Measurements from ENCODE around the gene MXD3. TPM values are rescaled to one million over a fixed set of nuclear protein-coding genes. Genes with fewer than 3 reads are reported as not detected.

Gene MXD3
- total RNA-seq, 2 experiments from 2014 or later = 81.3 to 130 TPM

GRCh38 chr5:177359860-177360259, 48.2 kb upstream of the MXD3 start:
- H4K20me1 ChIP-seq (ENCODE audit: insufficient read depth, low read length) = no peaks in the 10 kb centered on the region
- H3K27ac ChIP-seq (ENCODE audit: low read depth, low read length, poor library complexity, severe bottlenecking) = no peak overlapping the region
- CTCF ChIA-PET (ENCODE audit: unreplicated experiment) = no interaction called here
- no peak overlapping the region for H2AFZ ChIP-seq (ENCODE audit: low read length)
- peak overlapping the region; percentile 95; the same call in 1 of the 2 replicates for H3K4me2 ChIP-seq (ENCODE audit: low read length)
- POLR2A ChIA-PET = interaction anchor here (3.2 kb wide), 1 partner anchor 9 kb away, joined by 35 read pairs; the partner anchor contains the start of gene LMAN2
- peaks cover 81% of the 10 kb centered on the region for H3K4me1 ChIP-seq (ENCODE audit: insufficient read depth, low read length, poor library complexity, severe bottlenecking)
- no TSS peak for BruUV-seq (replicated peaks)
- DNase-seq (ENCODE audit: low spot score) = no peak
- TF ChIP-seq, protein P1, sequence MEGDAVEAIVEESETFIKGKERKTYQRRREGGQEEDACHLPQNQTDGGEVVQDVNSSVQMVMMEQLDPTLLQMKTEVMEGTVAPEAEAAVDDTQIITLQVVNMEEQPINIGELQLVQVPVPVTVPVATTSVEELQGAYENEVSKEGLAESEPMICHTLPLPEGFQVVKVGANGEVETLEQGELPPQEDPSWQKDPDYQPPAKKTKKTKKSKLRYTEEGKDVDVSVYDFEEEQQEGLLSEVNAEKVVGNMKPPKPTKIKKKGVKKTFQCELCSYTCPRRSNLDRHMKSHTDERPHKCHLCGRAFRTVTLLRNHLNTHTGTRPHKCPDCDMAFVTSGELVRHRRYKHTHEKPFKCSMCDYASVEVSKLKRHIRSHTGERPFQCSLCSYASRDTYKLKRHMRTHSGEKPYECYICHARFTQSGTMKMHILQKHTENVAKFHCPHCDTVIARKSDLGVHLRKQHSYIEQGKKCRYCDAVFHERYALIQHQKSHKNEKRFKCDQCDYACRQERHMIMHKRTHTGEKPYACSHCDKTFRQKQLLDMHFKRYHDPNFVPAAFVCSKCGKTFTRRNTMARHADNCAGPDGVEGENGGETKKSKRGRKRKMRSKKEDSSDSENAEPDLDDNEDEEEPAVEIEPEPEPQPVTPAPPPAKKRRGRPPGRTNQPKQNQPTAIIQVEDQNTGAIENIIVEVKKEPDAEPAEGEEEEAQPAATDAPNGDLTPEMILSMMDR (conservative IDR thresholded peaks at IDR 0.05; ENCODE audit: low read length) = no peak
- no peak for TF ChIP-seq EZH2phosphoT487 (IDR thresholded peaks at IDR 0.05; ENCODE audit: borderline replicate concordance, low read depth, low read length)
- H3K9me3 ChIP-seq (ENCODE audit: low read length) = peaks cover 8% of the 10 kb centered on the region
- H3K79me2 ChIP-seq (ENCODE audit: insufficient read depth, low read depth, low read length) = peaks cover 17% of the 10 kb centered on the region; the same call in 1 of the 2 replicates
- H3K9me2 ChIP-seq (ENCODE audit: insufficient read depth, low read length) = no peaks in the 10 kb centered on the region
- peak overlapping the region; percentile 2 for H3K4me3 ChIP-seq (ENCODE audit: low read depth, low read length, poor library complexity, severe bottlenecking)
- H3K36me3 ChIP-seq (ENCODE audit: insufficient read depth, low read length) = no peaks in the 10 kb centered on the region; the same call in 1 of the 2 replicates
- intact Hi-C loops (cut with micrococcal nuclease; ENCODE audit: unreplicated experiment) = no loop called here

DNA sequence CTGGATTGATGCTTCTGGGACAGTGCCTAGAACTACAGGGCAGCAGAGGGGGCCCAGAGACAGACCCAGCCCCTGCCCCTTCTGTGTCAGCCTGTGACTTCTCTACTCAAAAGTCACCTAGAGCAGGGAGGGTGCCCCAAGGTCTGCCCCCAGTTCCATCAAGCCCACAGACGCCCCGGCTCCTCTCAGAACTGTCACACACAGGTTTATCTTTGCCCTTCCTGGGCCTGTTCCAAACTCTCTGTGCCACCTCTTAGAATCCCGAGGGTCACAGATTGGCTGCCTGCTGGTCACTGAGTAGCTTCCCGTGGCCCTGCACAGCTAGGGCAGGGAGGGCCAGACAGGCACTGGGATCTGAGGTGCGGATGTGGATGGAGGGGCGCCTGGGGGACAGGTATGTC, 47.8 kb upstream of the MXD3 start:
- Histone ChIP-seq H4K20me1 (ENCODE audit: insufficient read depth, low read length) (no peaks in the 10 kb centered on the region), H3K79me2 (ENCODE audit: insufficient read depth, low read depth, low read length) (peaks cover 17% of the 10 kb centered on the region; the same call in 1 of the 2 replicates), H3K4me1 (ENCODE audit: insufficient read depth, low read length, poor library complexity, severe bottlenecking) (peaks cover 77% of the 10 kb centered on the region), H3K36me3 (ENCODE audit: insufficient read depth, low read length) (no peaks in the 10 kb centered on the region; the same call in 1 of the 2 replicates), H3K4me2 (ENCODE audit: low read length) (peak overlapping the region; percentile 95), H3K9me3 (ENCODE audit: low read length) (peaks cover 8% of the 10 kb centered on the region), H3K4me3 (ENCODE audit: low read depth, low read length, poor library complexity, severe bottlenecking) (peak overlapping the region; percentile 74), H2AFZ (ENCODE audit: low read length) (no peak overlapping the region), H3K9me2 (ENCODE audit: insufficient read depth, low read length) (no peaks in the 10 kb centered on the region), H3K27ac (ENCODE audit: low read depth, low read length, poor library complexity, severe bottlenecking) (no peak overlapping the region)
- ChIA-PET POLR2A (interaction anchor here (3.2 kb wide), 1 partner anchor 8 kb away, joined by 35 read pairs; the partner anchor contains the start of gene LMAN2), CTCF (ENCODE audit: unreplicated experiment) (no interaction called here)
- no peak for TF ChIP-seq EZH2phosphoT487 (IDR thresholded peaks at IDR 0.05; ENCODE audit: borderline replicate concordance, low read depth, low read length)
- TF ChIP-seq, protein P1 (conservative IDR thresholded peaks at IDR 0.05; ENCODE audit: low read length) = no peak
- BruUV-seq (replicated peaks) = no TSS peak
- DNase-seq (ENCODE audit: low spot score) = no peak
- intact Hi-C loops (cut with micrococcal nuclease; ENCODE audit: unreplicated experiment) = no loop called here

- Histone ChIP-seq H3K4me3 (ENCODE audit: low read depth, low read length, poor library complexity, severe bottlenecking) (peak overlapping the region; percentile 74), H3K9me3 (ENCODE audit: low read length) (peaks cover 8% of the 10 kb centered on the region), H3K27ac (ENCODE audit: low read depth, low read length, poor library complexity, severe bottlenecking) (peak overlapping the region; percentile 65), H3K4me2 (ENCODE audit: low read length) (peak overlapping the region; percentile 95), H3K79me2 (ENCODE audit: insufficient read depth, low read depth, low read length) (peaks cover 9% of the 10 kb centered on the region; the same call in 1 of the 2 replicates), H2AFZ (ENCODE audit: low read length) (no peak overlapping the region), H3K36me3 (ENCODE audit: insufficient read depth, low read length) (no peaks in the 10 kb centered on the region; the same call in 1 of the 2 replicates), H3K4me1 (ENCODE audit: insufficient read depth, low read length, poor library complexity, severe bottlenecking) (peaks cover 66% of the 10 kb centered on the region), H4K20me1 (ENCODE audit: insufficient read depth, low read length) (no peaks in the 10 kb centered on the region), H3K9me2 (ENCODE audit: insufficient read depth, low read length) (no peaks in the 10 kb centered on the region)
- BruUV-seq (replicated peaks) = no TSS peak
- CTCF ChIA-PET (ENCODE audit: unreplicated experiment) = interaction anchor here (0.5 to 1.6 kb wide), 5 partner anchors 11 to 244 kb away, joined by 3 to 6 read pairs (median 4); no protein-coding TSS in a partner anchor
- TF ChIP-seq EZH2phosphoT487 (IDR thresholded peaks at IDR 0.05; ENCODE audit: borderline replicate concordance, low read depth, low read length) = no peak
- TF ChIP-seq, protein P1 (conservative IDR thresholded peaks at IDR 0.05; ENCODE audit: low read length) = no peak
- intact Hi-C loops (cut with micrococcal nuclease; ENCODE audit: unreplicated experiment) = no loop called here
- DNase-seq (ENCODE audit: low spot score) = no peak
- POLR2A ChIA-PET = interaction anchor here (0.5 to 1.7 kb wide), 4 partner anchors 20 to 237 kb away, joined by 3 to 5 read pairs (median 4); no protein-coding TSS in a partner anchor
These were observed 46.7 kb upstream of the MXD3 start for GRCh38 chr5:177358370-177358819.
